ENCODE results near the gene SNX1. TPM values are rescaled to one million over a fixed set of nuclear protein-coding genes. Genes with fewer than 3 reads are reported as not detected.

The SNX1 gene
- total and polyA plus RNA-seq, 4 donors, result 54.6 to 153 (median 89.9) TPM

- WGBS, 2 donors, result 34 to 38% methylated on average over 12 of the region's 12 CpGs
- intact Hi-C loops (cut with DNase I), result loop anchor here (1.0 to 10.0 kb wide), 4 partner anchors 70 to 223 kb away; partner anchors contain the start of genes CSNK1G1 (in 2 of the 2), CIAO2A (in 1 of the 2), PCLAF (in 1 of the 2) and TRIP4 (in 1 of the 2)
- no peak for ATAC-seq (ENCODE audit: low FRiP score)
- Histone ChIP-seq H3K36me3 (ENCODE audit: control insufficient read depth in 1 of 2, insufficient read depth in 2 of 2, low read length in 1 of 2) (peaks cover 9 to 10% of the 10 kb centered on the region in 2 donors), H3K27me3 (ENCODE audit: control insufficient read depth in 1 of 2, insufficient read depth in 2 of 2, low read length in 1 of 2) (no peaks in the 10 kb centered on the region), H3K4me1 (ENCODE audit: control insufficient read depth in 1 of 2, insufficient read depth in 2 of 2, low read length in 2 of 2) (peaks cover 0 to 2% of the 10 kb centered on the region in 2 donors), H3K27ac (ENCODE audit: low read depth in 1 of 2, low read length in 2 of 2) (peak overlapping the region in 1 of 2 donors; percentile 14), H3K4me3 (ENCODE audit: low read length in 2 of 2) (peak overlapping the region; percentile 63 to 97), H3K9me3 (ENCODE audit: control insufficient read depth, low read length) (no peaks in the 10 kb centered on the region)
- no peak for DNase-seq
Observed at GRCh38 chr15:64161688-64162477, 66.1 kb downstream of the SNX1 start.

- Histone ChIP-seq H3K4me1 (ENCODE audit: control insufficient read depth in 1 of 2, insufficient read depth in 2 of 2, low read length in 2 of 2) (peaks cover 0 to 2% of the 10 kb centered on the region in 2 donors), H3K27ac (ENCODE audit: low read depth in 1 of 2, low read length in 2 of 2) (peak overlapping the region in 1 of 2 donors; percentile 64), H3K27me3 (ENCODE audit: control insufficient read depth in 1 of 2, insufficient read depth in 2 of 2, low read length in 1 of 2) (no peaks in the 10 kb centered on the region), H3K36me3 (ENCODE audit: control insufficient read depth in 1 of 2, insufficient read depth in 2 of 2, low read length in 1 of 2) (peaks cover 8% of the 10 kb centered on the region in 2 donors), H3K9me3 (ENCODE audit: control insufficient read depth, low read length) (no peaks in the 10 kb centered on the region), H3K4me3 (ENCODE audit: low read length in 2 of 2) (peak overlapping the region; percentile 63 to 97)
- DNase-seq, result no peak
- intact Hi-C loops (cut with DNase I), result loop anchor here (1.0 to 10.0 kb wide), 4 partner anchors 70 to 222 kb away; partner anchors contain the start of genes CSNK1G1 (in 2 of the 2), CIAO2A (in 1 of the 2), PCLAF (in 1 of the 2) and TRIP4 (in 1 of the 2)
- ATAC-seq (ENCODE audit: low FRiP score), result peak; percentile 70
- WGBS, 2 donors, result 1% methylated on average over 20 to 21 of the region's 21 CpGs
Observed at GRCh38 chr15:64162478-64162868, 66.7 kb downstream of the SNX1 start.

GRCh38 chr15:64162869-64163658 is 67.3 kb downstream of the SNX1 start, which contains the start of gene PPIB:
TSS of gene PPIB (minus strand) at chr15:64163022. CDS start at chr15:64162986, 36 bp downstream.
- Histone ChIP-seq H3K36me3 (ENCODE audit: control insufficient read depth in 1 of 2, insufficient read depth in 2 of 2, low read length in 1 of 2) (peaks cover 2 to 8% of the 10 kb centered on the region in 2 donors), H3K27me3 (ENCODE audit: control insufficient read depth in 1 of 2, insufficient read depth in 2 of 2, low read length in 1 of 2) (no peaks in the 10 kb centered on the region), H3K27ac (ENCODE audit: low read depth in 1 of 2, low read length in 2 of 2) (peak within 1 kb of the TSS in 1 of 2 donors; percentile 64), H3K4me3 (ENCODE audit: low read length in 2 of 2) (peak within 1 kb of the TSS; percentile 63 to 97), H3K9me3 (ENCODE audit: control insufficient read depth, low read length) (no peaks in the 10 kb centered on the region), H3K4me1 (ENCODE audit: control insufficient read depth in 1 of 2, insufficient read depth in 2 of 2, low read length in 2 of 2) (peaks cover 0 to 2% of the 10 kb centered on the region in 2 donors)
- 0% methylated on average over 45 to 69 of the region's 69 CpGs for WGBS, 2 donors
- DNase-seq, result peak; percentile 99
- intact Hi-C loops (cut with DNase I), result loop anchor here (1.0 to 10.0 kb wide), 4 partner anchors 71 to 222 kb away; partner anchors contain the start of genes CSNK1G1 (in 2 of the 2), CIAO2A (in 1 of the 2), PCLAF (in 1 of the 2) and TRIP4 (in 1 of the 2)
- peak; percentile 99 for ATAC-seq (ENCODE audit: low FRiP score)

GRCh38 chr15:64163659-64164362 is 68.0 kb downstream of the SNX1 start:
- 41 to 42% methylated on average over 14 of the region's 14 CpGs for whole genome bisulfite sequencing, 2 donors
- intact Hi-C loops (cut with DNase I), result loop anchor here (5.0 to 10.0 kb wide), 3 partner anchors 72 to 221 kb away; partner anchors contain the start of genes CIAO2A (in 1 of the 2), CSNK1G1 (in 1 of the 2), PCLAF (in 1 of the 2) and TRIP4 (in 1 of the 2)

GRCh38 chr15:64164436-64164835 is 68.7 kb downstream of the SNX1 start:
- Histone ChIP-seq H3K9me3 (ENCODE audit: control insufficient read depth, low read length) (no peaks in the 10 kb centered on the region), H3K36me3 (ENCODE audit: control insufficient read depth in 1 of 2, insufficient read depth in 2 of 2, low read length in 1 of 2) (no peaks in the 10 kb centered on the region), H3K27ac (ENCODE audit: low read depth in 1 of 2, low read length in 2 of 2) (no peak overlapping the region), H3K4me3 (ENCODE audit: low read length in 2 of 2) (no peak overlapping the region), H3K4me1 (ENCODE audit: control insufficient read depth in 1 of 2, insufficient read depth in 2 of 2, low read length in 2 of 2) (peaks cover 0 to 2% of the 10 kb centered on the region in 2 donors), H3K27me3 (ENCODE audit: control insufficient read depth in 1 of 2, insufficient read depth in 2 of 2, low read length in 1 of 2) (no peaks in the 10 kb centered on the region)
- intact Hi-C loops (cut with DNase I), result loop anchor here (5.0 to 10.0 kb wide), 3 partner anchors 72 to 220 kb away; partner anchors contain the start of genes CIAO2A (in 1 of the 2), CSNK1G1 (in 1 of the 2), PCLAF (in 1 of the 2) and TRIP4 (in 1 of the 2)
- no peak for DNase-seq
- ATAC-seq (ENCODE audit: low FRiP score), result no peak
- WGBS, 2 donors, result 96% methylated on average over 4 of the region's 4 CpGs

More at GRCh38 chr15:64163659-64164362, 68.0 kb downstream of the SNX1 start:
- Histone ChIP-seq H3K27ac (ENCODE audit: low read depth in 1 of 2, low read length in 2 of 2) (peak overlapping the region in 1 of 2 donors; percentile 50), H3K27me3 (ENCODE audit: control insufficient read depth in 1 of 2, insufficient read depth in 2 of 2, low read length in 1 of 2) (no peaks in the 10 kb centered on the region), H3K9me3 (ENCODE audit: control insufficient read depth, low read length) (no peaks in the 10 kb centered on the region), H3K36me3 (ENCODE audit: control insufficient read depth in 1 of 2, insufficient read depth in 2 of 2, low read length in 1 of 2) (peaks cover 1 to 2% of the 10 kb centered on the region in 2 donors), H3K4me1 (ENCODE audit: control insufficient read depth in 1 of 2, insufficient read depth in 2 of 2, low read length in 2 of 2) (peaks cover 0 to 2% of the 10 kb centered on the region in 2 donors), H3K4me3 (ENCODE audit: low read length in 2 of 2) (peak overlapping the region in 1 of 2 donors; percentile 21)
- DNase-seq (peak in 1 of 2 donors; percentile 70), ATAC-seq (ENCODE audit: low FRiP score) (peak; percentile 15)

- H3K4me1 ChIP-seq (ENCODE audit: control insufficient read depth in 1 of 2, insufficient read depth in 2 of 2, low read length in 2 of 2), result peaks cover 0 to 2% of the 10 kb centered on the region in 2 donors
- ATAC-seq (ENCODE audit: low FRiP score) (no peak), DNase-seq (no peak)
- no peaks in the 10 kb centered on the region for H3K27me3 ChIP-seq (ENCODE audit: control insufficient read depth in 1 of 2, insufficient read depth in 2 of 2, low read length in 1 of 2)
- 83 to 84% methylated on average over 5 of the region's 5 CpGs for WGBS, 2 donors
- H3K4me3 ChIP-seq (ENCODE audit: low read length in 2 of 2), result no peak overlapping the region
- no peak overlapping the region for H3K27ac ChIP-seq (ENCODE audit: low read depth in 1 of 2, low read length in 2 of 2)
- intact Hi-C loops (cut with DNase I), result loop anchor here in 1 of 2 donors (10.0 kb wide), 2 partner anchors 189 to 219 kb away; partner anchors contain the start of genes CSNK1G1, PCLAF and TRIP4
- H3K36me3 ChIP-seq (ENCODE audit: control insufficient read depth in 1 of 2, insufficient read depth in 2 of 2, low read length in 1 of 2), result peaks cover 0 to 3% of the 10 kb centered on the region in 2 donors
- no peaks in the 10 kb centered on the region for H3K9me3 ChIP-seq (ENCODE audit: control insufficient read depth, low read length)
Observed at GRCh38 chr15:64166102-64166890, 70.5 kb downstream of the SNX1 start.

GRCh38 chr15:64180235-64180824 is 84.5 kb downstream of the SNX1 start:
- Histone ChIP-seq H3K36me3 (ENCODE audit: control insufficient read depth in 1 of 2, insufficient read depth in 2 of 2, low read length in 1 of 2) (no peaks in the 10 kb centered on the region), H3K27ac (ENCODE audit: low read depth in 1 of 2, low read length in 2 of 2) (no peak overlapping the region), H3K4me1 (ENCODE audit: control insufficient read depth in 1 of 2, insufficient read depth in 2 of 2, low read length in 2 of 2) (no peaks in the 10 kb centered on the region), H3K9me3 (ENCODE audit: control insufficient read depth, low read length) (no peaks in the 10 kb centered on the region), H3K27me3 (ENCODE audit: control insufficient read depth in 1 of 2, insufficient read depth in 2 of 2, low read length in 1 of 2) (no peaks in the 10 kb centered on the region), H3K4me3 (ENCODE audit: low read length in 2 of 2) (no peak overlapping the region)
- intact Hi-C loops (cut with DNase I), result no loop called here
- ATAC-seq (ENCODE audit: low FRiP score) (no peak), DNase-seq (no peak)
- 30 to 33% methylated on average over 8 of the region's 8 CpGs for WGBS, 2 donors

All from aorta (tissue), 5 donors.